HG03139 (cell line): ENCODE results near the gene GFOD2.
"Not testable (repeated sequence)": the region's sequence is repeated elsewhere in the genome, so short reads cannot be mapped to it uniquely, and the experiment has no call there.

Experiments
- ATAC-seq: cut with Tn5 transposase; IDR thresholded peaks from one replicate; pipeline ENCODE4 v1.9.1; 2021; ENCODE audit not compliant: unreplicated experiment

Gene GFOD2

DNA sequence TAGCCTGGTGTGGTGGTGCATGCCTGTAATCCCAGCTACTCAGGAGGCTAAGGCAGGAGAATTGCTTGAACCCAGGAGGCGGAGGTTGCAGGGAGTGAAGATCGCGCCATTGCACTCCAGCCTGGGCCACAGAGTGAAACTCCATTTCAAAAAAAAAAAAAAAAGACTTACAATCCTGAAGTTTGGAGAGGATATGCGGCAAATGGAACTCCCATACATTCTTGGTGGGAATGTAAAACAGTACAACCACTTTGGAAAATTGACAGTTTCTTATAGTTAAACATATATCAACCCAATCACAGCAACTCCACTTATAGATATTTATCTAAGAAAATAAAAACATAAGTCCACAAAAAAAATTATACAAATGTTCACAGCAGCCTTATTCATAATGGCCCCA, 11.9 kb downstream of the GFOD2 start:
- no peak for ATAC-seq

DNA sequence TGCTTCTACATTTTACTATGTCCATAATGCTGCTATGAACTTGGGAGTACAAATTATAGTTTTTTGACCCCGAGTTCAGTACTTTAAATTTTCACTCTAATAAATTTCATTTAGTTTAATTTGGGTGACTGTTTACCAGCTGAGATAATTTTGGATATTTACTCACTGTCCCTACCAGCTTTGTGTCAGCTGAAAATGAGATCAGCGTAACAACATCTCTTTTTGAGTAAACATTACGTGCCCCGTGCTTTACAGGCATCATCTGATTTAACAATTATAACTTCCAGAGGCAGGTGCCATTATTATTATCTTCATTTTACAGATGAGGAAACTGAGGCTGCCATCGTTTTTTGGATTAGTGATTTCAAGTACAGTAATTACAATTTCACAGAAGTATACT, 15.0 kb downstream of the GFOD2 start:
- no peak for ATAC-seq

DNA sequence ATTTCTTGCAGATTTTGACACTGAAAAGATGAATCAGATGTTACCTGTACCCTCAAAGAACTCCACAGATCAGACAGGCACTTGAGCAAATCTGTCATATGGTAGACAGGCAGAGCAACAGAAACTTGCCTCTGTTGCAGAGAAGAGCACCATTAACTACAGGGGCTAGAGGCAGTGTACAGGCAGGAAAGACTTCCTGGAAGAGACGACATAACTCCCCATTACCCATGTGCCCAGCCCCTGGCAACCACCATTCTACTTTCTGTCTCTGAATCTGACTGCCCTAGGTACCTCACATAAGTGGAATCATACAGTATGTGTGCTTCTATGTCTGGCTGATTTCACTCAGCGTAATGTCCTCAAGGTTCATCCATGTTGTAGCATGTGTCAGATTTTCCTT, 15.5 kb downstream of the GFOD2 start:
- no peak for ATAC-seq

DNA sequence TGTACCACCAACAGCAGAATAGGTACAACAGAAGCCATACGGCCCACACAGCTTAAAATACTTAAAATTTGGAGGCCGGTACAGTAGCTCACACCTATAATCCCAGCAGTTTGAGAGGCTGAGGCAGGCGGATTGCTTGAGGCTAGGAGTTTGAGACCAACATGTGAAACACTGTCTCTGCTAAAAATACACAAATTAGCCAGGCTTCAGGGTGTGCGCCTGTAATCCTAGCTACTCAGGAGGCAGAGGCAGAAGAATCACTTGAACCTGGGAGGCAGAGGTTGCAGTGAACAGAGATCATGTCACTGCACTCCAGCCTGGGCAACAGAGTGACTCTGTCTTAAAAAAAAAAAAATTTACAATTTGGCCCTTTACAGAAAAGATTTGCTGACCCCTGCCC, 17.0 kb downstream of the GFOD2 start:
- ATAC-seq: no peak

DNA sequence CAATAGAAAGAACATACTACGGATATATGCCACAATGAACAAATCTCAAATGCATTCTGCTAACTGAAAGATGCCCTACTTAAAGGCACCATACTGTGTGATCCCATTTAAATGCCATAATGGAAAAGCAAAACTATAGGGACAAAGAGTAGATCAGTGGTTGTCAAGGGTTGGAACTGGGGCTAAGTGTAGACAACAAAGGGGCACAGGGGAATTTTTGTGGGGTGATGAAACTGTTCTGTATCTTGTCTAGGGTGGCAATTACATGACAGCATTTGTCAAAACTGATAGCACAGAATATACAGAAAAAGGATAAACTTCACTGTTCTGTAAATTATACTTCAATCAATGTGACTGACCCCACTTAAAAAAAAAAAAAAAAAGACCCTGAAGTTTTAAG, 17.7 kb downstream of the GFOD2 start:
- no peak for ATAC-seq

DNA sequence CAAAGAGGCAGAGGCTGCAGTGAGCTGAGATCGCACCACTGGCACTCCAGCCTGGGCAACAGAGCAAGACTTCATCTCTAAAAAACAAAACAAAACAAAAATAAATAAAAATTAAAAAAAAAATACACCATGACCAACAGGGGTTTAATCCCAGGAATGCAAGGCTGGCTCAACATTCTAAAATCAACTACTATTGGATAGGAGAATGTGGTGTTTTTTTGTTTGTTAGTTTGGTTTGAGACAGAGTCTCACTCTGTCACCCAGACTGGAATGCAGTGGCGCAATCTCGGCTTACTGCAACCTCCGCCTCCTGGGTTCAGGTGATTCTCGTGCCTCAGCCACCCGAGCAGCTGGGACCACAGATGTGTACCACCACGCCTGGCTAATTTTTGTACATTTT, 19.9 kb downstream of the GFOD2 start:
- ATAC-seq: no peak

DNA sequence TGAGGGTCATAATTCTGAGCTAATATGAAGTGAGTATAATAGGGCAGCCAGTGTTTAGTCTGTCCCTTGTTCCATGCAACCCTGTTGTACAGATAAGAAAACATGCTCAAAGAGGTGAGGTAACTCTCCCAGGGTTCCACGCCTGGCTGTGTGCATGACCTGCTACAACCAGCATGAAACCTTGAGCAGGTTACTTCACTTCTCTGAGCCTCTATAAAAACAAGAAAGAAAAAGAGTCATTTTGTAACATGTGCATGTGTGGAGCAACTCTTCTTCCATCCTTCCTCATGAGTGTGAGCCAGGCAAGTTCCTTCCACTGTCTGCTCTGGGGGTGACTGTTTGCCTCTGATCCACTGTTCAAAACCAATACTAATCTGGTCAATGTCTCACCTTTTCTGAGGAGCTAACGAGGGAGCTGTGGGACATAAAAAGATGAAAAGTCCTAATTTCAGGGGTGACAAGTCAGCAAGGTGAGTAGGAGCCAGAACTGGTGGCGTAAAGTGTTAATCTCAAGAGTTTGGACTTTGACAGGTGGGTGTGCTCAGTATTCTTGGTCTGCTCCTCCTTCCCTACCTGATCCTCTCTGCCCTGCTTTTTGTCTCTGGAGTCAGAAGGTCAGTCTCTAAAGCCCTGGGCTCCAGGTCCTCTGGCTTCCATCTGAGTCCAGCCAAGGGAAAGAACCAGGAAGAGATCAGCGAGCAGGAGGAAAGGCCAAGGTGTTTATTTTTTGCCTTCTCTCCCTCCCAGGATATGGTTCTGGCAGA, 21.5 kb downstream of the GFOD2 start:
- no peak for ATAC-seq

DNA sequence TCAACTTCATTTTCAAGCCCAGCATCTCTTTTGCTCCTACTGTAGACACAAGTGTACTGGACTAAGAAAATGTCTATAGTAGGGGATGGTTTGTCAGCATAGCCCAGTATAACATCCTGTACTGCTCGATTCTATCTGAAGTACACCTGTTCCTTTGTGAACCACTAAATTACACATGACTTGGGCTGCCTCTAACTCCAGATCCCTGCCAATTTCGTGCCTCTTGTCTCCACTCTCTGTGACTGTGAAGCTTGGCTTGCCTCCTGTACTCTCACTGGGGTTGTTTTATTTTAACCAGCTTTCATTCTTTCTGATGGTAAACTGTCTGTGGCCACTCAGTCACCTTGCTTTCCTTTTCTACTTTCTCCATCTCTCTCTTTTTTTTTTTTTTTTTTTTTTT, 24.5 kb downstream of the GFOD2 start:
- no peak for ATAC-seq

DNA sequence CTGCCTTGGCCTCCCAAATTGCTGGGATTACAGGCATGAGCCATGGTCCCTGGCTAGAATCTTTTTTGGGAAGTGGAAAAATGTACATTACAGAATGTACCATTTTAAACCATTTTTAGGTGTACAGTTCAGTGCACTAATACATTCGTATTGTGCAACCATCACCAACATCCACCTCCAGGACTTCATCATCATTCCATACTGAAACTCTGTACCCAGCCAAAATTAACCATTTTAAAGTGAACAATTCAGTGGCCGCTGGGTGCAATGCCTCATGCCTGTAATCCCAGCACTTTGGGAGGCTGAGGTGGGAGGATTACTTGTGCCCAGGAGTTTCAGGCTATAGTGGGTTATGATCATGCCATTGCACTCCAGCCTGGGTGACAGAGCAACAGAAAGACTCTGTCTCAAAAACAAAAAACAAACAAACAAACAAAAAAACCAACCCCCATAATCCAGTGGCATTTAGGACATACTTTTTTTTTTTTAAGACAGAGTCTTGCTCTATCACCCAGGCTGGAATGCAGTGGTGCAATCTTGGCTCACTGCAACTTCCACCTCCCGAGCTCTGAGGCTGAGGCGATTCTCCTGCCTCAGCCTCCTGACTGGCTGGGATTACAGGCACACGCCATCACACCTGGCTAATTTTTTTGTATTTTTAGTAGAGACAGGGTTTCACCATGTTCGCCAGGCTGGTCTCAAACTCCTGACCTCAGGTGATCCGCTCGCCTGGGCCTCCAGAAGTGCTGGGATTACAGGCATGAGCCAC, 25.4 kb downstream of the GFOD2 start:
- not testable (repeated sequence) for ATAC-seq

DNA sequence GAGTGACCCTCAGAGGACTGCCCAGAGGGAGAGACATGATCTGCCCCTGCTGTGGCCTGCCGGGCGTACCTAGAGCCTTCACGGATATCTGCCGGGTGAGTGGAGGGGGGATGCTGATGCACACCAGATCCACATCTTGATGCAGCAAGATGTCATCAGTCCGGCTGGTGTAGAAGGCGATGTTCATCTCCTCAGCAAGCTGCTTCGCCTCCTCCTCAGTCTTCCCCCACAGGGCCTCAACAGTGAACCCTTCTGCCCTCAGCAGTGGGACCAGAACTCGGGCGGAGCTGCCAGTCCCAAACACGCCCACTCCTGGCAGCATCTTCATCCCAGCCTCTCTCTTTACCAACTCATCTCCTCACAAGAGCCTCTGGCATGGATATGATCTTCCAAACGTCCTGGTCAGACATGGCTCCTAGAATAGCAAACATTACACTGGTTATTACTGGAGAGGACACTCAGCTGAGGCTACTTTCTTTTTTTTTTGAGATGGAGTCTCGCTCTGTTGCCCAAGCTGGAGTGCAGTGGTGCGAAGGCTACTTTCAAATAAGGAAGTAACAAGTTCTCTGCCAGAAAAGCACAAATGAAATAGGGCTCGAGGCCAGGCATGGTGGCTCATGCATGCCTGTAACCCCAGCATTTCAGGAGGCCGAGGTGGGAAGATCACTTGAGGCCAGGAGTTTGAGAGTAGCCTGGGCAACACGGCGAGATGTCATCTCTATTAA, 33.6 kb downstream of the GFOD2 start:
- ATAC-seq: no peak

DNA sequence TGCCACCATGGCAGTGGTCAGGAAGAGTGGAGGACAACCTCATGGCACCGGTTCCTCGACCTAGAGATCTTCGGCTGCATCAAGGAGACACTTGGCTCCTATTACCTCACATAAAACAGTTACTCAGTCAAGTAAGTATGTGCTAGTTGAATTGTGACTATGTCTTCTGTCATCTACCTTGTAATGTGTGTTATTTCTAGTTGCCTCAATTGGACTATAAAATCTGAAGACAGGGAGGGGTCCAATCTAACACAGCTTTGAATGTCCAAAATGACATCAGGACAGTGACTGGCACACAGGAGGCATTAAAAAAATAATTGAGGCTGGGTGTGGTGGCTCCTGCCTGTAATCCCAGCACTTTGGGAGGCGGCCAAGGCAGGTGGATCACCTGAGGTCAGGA, 35.3 kb downstream of the GFOD2 start:
- no peak for ATAC-seq

DNA sequence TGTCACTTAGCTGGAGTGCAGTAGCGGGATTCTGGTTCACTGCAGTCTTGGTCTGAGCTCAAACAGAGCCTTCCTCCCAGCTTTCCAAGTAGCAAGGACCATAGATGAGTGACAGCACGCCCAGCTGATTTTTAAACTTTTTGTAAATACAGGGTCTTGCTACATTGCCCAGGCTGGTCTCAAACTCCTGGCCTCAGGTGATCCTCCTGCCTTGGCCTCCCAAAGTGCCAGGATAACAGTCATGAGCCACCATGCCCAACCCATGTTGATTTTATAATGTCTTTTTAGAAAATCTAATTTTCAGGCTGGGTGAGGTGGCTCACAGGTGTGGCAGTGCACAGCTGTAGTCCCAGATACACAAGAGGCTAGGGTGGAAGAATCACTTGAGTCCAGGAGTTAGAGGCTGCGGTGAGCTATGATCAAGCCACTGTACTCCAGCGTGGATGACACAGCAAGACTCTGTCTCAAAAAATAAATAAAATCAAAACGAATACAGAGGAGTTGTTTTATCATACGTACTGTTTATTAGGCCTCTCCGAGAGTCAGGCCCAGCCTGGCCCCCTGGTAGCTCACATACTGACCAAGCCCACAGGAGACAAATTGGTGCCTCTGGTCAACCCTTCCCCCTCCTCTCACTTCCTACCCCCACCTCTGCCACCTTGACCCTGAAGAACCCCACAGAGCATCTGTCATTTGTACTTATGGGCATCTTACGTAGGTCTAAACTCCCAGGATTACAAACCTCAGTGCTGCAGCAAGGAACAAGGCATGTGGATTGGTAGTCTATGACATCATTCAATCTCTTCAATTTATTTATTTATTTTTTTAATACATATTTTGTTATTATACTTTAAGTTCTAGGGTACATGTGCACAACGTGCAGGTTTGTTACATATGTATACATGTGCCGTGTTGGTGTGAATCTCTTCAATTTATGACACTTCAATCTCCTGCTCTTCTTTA, 38.9 kb downstream of the GFOD2 start:
- no peak for ATAC-seq

DNA sequence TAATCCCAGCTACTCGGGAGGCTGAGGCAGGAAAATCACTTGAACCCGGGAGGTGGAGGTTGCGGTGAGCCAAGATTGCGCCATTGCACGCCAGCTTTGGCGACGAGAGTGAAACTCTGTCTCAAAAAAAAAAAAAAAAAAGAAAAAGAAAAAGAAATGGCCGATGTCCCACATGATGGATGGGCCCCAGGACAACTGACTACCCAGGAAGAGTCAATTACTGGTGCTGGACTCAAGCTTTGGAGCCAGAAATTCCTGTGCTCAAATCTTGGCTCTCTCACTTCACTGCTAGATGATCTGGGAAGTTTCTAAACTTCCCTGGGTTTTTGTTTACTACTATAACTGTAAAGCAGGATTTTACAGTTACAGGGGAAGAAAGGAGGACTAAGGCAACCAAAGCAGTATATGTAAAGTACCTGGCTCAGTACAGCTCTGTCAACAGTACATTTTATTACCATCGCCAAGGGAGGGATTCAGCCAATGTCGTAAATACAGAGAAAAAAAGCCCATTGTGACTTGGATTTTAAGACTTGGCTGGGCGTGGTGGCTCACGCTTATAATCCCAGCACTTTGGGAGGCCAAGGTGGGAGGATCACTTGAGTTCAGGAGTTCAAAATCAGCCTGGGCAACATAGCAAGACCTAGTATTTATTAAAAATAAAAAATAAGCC, 40.6 kb downstream of the GFOD2 start:
- ATAC-seq: no peak

DNA sequence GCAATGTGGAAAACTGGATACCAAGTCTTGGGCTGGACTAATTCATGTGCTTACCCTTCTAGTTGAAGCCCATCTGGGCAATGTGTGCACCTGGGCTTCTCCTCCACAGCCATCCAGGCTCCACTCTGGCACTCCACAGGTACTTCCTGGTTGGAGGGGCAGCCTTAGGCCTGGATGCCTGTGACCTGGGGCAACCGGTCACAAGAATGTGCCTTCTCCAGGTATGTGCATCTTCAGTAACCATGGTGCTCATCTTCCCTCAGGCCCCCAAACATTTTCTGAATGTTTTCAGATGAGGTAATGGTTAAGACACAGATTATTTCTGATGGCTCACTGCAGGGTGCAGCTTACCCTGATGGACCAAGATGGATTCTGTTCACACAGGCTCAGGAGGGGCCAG, 41.4 kb downstream of the GFOD2 start:
- no peak for ATAC-seq

DNA sequence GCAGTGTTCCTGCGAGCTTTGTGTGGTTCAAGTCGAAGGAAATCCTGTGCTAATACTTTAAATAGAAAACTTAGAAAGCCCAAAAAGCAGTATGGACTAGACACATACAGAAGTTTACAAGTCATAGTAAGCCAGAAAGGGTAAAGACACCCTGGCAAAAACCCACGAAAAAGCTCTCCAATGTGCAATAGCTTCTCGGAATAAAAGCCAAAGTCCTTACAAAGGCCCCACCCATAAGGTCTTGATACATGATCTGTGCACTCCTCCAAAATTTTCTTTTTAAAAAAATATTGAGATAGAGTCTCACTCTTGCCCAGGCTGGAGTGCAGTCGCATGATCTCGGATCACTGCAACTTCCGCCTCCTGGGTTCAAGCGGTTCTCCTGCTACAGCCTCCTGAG, 42.2 kb downstream of the GFOD2 start:
- ATAC-seq: no peak

DNA sequence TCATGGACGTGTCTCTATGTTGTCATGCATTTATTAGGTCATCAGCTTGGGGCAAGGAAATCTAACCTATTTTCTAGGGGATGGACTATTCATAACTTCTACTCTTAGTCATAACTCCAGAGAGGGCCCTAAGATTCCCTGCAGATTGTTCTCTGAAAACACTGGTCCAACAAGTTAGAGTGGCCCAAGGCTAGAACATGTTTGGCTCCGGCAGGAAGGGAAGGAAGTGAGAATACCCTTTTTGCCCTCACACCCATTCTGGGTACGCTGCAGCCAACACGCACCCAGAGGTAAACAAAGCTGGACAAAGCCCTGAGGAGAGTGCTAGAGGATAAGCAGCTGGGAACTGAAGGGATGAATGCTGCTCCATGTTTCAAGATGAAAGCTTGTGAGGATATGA, 42.6 kb downstream of the GFOD2 start:
- no peak for ATAC-seq

DNA sequence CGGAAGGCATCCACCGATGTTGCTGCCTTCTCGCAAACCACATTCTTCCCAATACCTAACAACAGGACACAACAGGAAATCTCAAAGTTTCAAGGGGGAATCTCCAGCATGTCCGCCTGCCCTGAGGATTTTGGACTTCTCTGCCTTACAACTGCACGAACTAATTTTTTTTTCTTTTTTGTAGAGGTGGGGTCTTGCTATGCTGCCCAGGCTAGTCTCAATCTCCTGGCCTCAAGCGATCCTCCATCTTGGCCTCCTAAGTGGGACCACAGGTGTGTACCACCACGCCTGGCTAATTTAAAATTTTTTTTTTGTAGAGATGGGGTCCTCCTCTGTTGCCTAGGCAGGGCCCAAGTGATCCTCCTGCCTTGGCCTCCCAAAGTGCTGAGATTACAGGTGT, 43.1 kb downstream of the GFOD2 start:
- no peak for ATAC-seq

DNA sequence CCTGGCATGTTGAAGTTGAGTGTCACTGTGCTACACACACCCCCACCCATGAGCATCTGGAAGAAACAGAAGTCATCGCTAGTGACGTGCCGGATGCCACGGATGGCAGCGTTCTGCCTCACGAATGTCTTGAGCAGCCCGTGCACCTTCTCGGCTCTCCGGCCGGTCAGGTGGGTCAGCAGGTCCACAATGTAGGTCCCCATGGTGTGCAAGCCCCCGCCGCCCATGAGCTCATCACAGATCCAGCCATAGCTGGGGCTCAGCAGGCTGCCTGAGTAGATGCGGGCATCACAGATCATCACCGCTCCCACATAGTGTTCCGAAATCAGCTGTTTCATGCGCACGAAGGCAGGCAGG, 43.6 kb downstream of the GFOD2 start:
- ATAC-seq: no peak

DNA sequence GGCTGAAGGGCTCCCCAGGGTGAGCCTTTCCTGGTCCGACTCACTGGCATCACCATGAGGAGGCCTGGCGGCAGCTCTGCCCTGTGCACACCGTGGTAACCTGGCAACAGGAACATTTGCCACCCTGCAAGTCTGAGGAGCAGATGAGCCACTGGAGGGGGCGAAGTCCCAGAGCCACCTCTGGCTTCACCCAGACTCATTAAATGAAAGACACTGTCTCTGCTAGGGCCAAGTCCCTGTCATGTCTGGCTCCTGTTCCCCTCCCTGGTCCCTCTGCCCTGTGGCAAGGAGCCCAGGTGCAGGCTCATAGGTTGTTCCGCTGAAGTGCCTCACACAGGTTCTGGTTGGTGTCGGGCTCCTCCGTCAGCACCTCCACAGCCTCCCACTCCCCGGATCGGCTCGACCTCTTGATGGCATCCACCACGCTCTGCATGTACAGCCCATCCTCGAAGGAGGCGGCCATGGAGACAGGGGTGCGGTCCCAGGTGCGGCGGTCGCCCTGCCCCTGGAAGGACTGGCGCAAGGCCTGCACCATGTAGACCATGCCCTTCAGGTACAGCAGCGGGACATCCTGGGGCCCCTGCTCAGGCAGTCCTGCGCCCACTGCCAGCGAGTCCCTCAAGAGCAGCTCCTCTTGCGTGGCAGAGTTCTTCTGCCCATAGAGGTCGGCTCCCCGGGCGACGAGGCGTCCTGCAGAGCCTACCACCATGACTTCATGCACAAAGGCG, 44.1 kb downstream of the GFOD2 start:
- ATAC-seq: no peak
